Smooth muscle cell (in vitro differentiated cells): ENCODE data around the gene MCF2L. TPM values are rescaled to one million over a fixed set of nuclear protein-coding genes. Genes with fewer than 3 reads are reported as not detected.

ENCODE experiments used
- DNase-seq: peaks from one replicate; lab custom pipeline; 2025; ENCODE audit not compliant: unreplicated experiment; lab: John Stamatoyannopoulos, UW
- H2AFZ ChIP-seq: fragments of 200-600 bp; sonication (generic); 2 replicates; pipeline ENCODE4 v1.6.0; 2016; ENCODE audit warnings: antibody characterized with exemption, low read depth, mild to moderate bottlenecking
- H3F3A ChIP-seq: fragments of 200-600 bp; sonication (generic); 2 replicates; pipeline ENCODE4 v1.6.0; 2017; ENCODE audit warnings: antibody characterized with exemption, low read depth
- H3K27ac ChIP-seq: fragments of 200-600 bp; sonication (generic); 2 replicates; pipeline ENCODE4 v1.5.1; 2016; ENCODE audit warnings: low read depth, mild to moderate bottlenecking
- H3K27me3 ChIP-seq: fragments of 200-600 bp; sonication (generic); 2 replicates; pipeline ENCODE4 v1.6.1; 2016; ENCODE audit warnings: low read depth, mild to moderate bottlenecking
- H3K36me3 ChIP-seq: fragments of 200-600 bp; sonication (generic); 2 replicates; pipeline ENCODE4 v1.5.1; 2016; ENCODE audit warnings: low read depth
- H3K4me1 ChIP-seq: fragments of 200-600 bp; sonication (generic); 2 replicates; pipeline ENCODE4 v1.5.1; 2016; ENCODE audit warnings: low read depth
- H3K4me2 ChIP-seq: fragments of 200-600 bp; sonication (generic); 2 replicates; pipeline ENCODE4 v1.6.0; 2016; ENCODE audit warnings: mild to moderate bottlenecking
- H3K4me3 ChIP-seq: fragments of 200-600 bp; sonication (generic); 2 replicates; pipeline ENCODE4 v1.5.1; 2016; ENCODE audit warnings: mild to moderate bottlenecking
- H3K79me2 ChIP-seq: fragments of 200-600 bp; sonication (generic); 2 replicates; pipeline ENCODE4 v1.6.0; 2016; ENCODE audit warnings: low read depth, mild to moderate bottlenecking
- H3K9ac ChIP-seq: fragments of 200-600 bp; sonication (generic); 2 replicates; pipeline ENCODE4 v1.6.0; 2016; ENCODE audit warnings: low read depth
- H3K9me3 ChIP-seq: fragments of 200-600 bp; sonication (generic); replicated peaks from 2 replicates; pipeline ENCODE4 v1.5.1; 2016; ENCODE audit warnings: low read depth
- H4K20me1 ChIP-seq: fragments of 200-600 bp; sonication (generic); 2 replicates; pipeline ENCODE4 v1.6.0; 2016; ENCODE audit warnings: low read depth
- CTCF ChIP-seq: fragments of 200-600 bp; sonication (generic); IDR thresholded peaks from 2 replicates; pipeline ENCODE4 v1.5.1; 2017; ENCODE audit warnings: borderline replicate concordance, mild to moderate bottlenecking, antibody characterized with exemption; ENCODE audit not compliant: insufficient read depth, poor library complexity, severe bottlenecking
- WGBS: methylation state at CpG from one replicate; pipeline ENCODE4 v1.1.7; 2016; ENCODE audit warnings: low lambda C conversion rate; 5-methylcytosine and 5-hydroxymethylcytosine counted together
- polyA plus RNA-seq: library from polyadenylated mRNA; unstranded; fragments of >200 nt; fragmentation: Nextera tagmentation; extraction: Ambion mirVana; gene quantifications from 2 replicates; pipeline ENCODE4 v1.2.1, GENCODE V29; 2016
- total RNA-seq: library from RNA; depleted of rRNA; stranded (reverse); fragments of >200 nt; gene quantifications from 2 replicates; pipeline ENCODE4 v1.2.3, GENCODE V29; 2014

MCF2L gene
- total and polyA plus RNA-seq, 2 experiments from 2014 or later: 0.54 to 7.6 TPM

GRCh38 chr13:113113846-113114271 is 144.8 kb downstream of the MCF2L start:
- Histone ChIP-seq H2AFZ (no peak overlapping the region), H3F3A (no peaks in the 10 kb centered on the region), H3K4me1 (no peaks in the 10 kb centered on the region), H3K79me2 (no peaks in the 10 kb centered on the region), H3K27me3 (peaks cover 5% of the 10 kb centered on the region), H4K20me1 (no peaks in the 10 kb centered on the region), H3K4me3 (no peak overlapping the region), H3K27ac (no peak overlapping the region), H3K36me3 (no peaks in the 10 kb centered on the region), H3K9me3 (no peaks in the 10 kb centered on the region), H3K4me2 (no peak overlapping the region), H3K9ac (no peak overlapping the region)
- no peak for TF ChIP-seq CTCF
- no peak for DNase-seq
- WGBS: 94% methylated on average over 8 of the region's 8 CpGs

- no peak for DNase-seq
- Histone ChIP-seq H2AFZ (no peak overlapping the region), H3K79me2 (no peaks in the 10 kb centered on the region), H3K4me1 (no peaks in the 10 kb centered on the region), H3K27me3 (peaks cover 3% of the 10 kb centered on the region), H3K4me2 (no peak overlapping the region), H3K9me3 (no peaks in the 10 kb centered on the region), H3K4me3 (no peak overlapping the region), H3K36me3 (no peaks in the 10 kb centered on the region), H3K9ac (no peak overlapping the region), H3F3A (no peaks in the 10 kb centered on the region), H3K27ac (no peak overlapping the region), H4K20me1 (no peaks in the 10 kb centered on the region)
- TF ChIP-seq CTCF: no peak
- 96% methylated on average over 17 of the region's 17 CpGs for WGBS
Measured at GRCh38 chr13:113114511-113115362, 145.7 kb downstream of the MCF2L start.

GRCh38 chr13:113115363-113116205 is 146.6 kb downstream of the MCF2L start:
- Histone ChIP-seq H4K20me1 (no peaks in the 10 kb centered on the region), H3K9ac (no peak overlapping the region), H3F3A (no peaks in the 10 kb centered on the region), H3K4me2 (no peak overlapping the region), H3K4me1 (no peaks in the 10 kb centered on the region), H3K36me3 (no peaks in the 10 kb centered on the region), H3K9me3 (no peaks in the 10 kb centered on the region), H2AFZ (no peak overlapping the region), H3K27ac (no peak overlapping the region), H3K4me3 (no peak overlapping the region), H3K27me3 (no peaks in the 10 kb centered on the region), H3K79me2 (no peaks in the 10 kb centered on the region)
- WGBS: 94% methylated on average over 21 of the region's 21 CpGs
- no peak for TF ChIP-seq CTCF
- no peak for DNase-seq
